RWPE2 (cell line): ENCODE results near the gene XRRA1.
"Not testable (repeated sequence)": the region's sequence is repeated elsewhere in the genome, so short reads cannot be mapped to it uniquely, and the experiment has no call there.

Source experiments
- ATAC-seq: fragments of 200-7000 bp; cut with Tn5 transposase; 3 replicates; pipeline ENCODE4 v1.9.1; 2021; ENCODE audit warnings: low read depth
- DNase-seq: peaks from one replicate; pipeline ENCODE4 v3.0.0-alpha.2; 2020; ENCODE audit warnings: low spot score
- H3K27ac ChIP-seq: fragments of 450-650 bp; 2 replicates; pipeline ENCODE4 v1.5.1; 2017; ENCODE audit warnings: mild to moderate bottlenecking; ENCODE audit not compliant: poor library complexity, severe bottlenecking
- H3K27me3 ChIP-seq: fragments of 250-450 bp; sonication (Bioruptor Pico); 2 replicates; pipeline ENCODE4 v1.5.1; 2021; ENCODE audit warnings: mild to moderate bottlenecking, moderate library complexity; ENCODE audit not compliant: insufficient read depth, poor library complexity, severe bottlenecking
- H3K36me3 ChIP-seq: fragments of 250-450 bp; sonication (Bioruptor Pico); 2 replicates; pipeline ENCODE4 v1.5.1; 2020; ENCODE audit warnings: low read depth, mild to moderate bottlenecking, moderate library complexity
- H3K4me1 ChIP-seq: fragments of 250-450 bp; sonication (Bioruptor Pico); 2 replicates; pipeline ENCODE4 v1.5.1; 2021; ENCODE audit warnings: mild to moderate bottlenecking, moderate library complexity; ENCODE audit not compliant: insufficient read depth, poor library complexity, severe bottlenecking
- H3K4me3 ChIP-seq: fragments of 250-450 bp; sonication (Bioruptor Pico); 2 replicates; pipeline ENCODE4 v1.5.1; 2021; ENCODE audit warnings: mild to moderate bottlenecking, moderate library complexity; ENCODE audit not compliant: severe bottlenecking
- H3K9me3 ChIP-seq: fragments of 250-450 bp; sonication (Bioruptor Pico); 2 replicates; pipeline ENCODE4 v1.5.1; 2021; ENCODE audit warnings: mild to moderate bottlenecking, moderate library complexity; ENCODE audit not compliant: severe bottlenecking
- CTCF ChIP-seq: fragments of 450-650 bp; IDR thresholded peaks from one replicate; pipeline ENCODE4 v1.5.1; 2017; ENCODE audit warnings: mild to moderate bottlenecking, moderate library complexity; ENCODE audit not compliant: poor library complexity, severe bottlenecking

XRRA1 gene

GRCh38 chr11:74905326-74905725, 43.6 kb downstream of the XRRA1 start:
- no peak for TF ChIP-seq CTCF
- Histone ChIP-seq H3K36me3 (peaks cover 34% of the 10 kb centered on the region), H3K4me1 (no peaks in the 10 kb centered on the region), H3K9me3 (peaks cover 7% of the 10 kb centered on the region), H3K27ac (no peak overlapping the region), H3K27me3 (no peaks in the 10 kb centered on the region), H3K4me3 (no peak overlapping the region)
- DNase-seq, result no peak
- ATAC-seq, result no peak

GRCh38 chr11:74902342-74902741, 46.5 kb downstream of the XRRA1 start:
- no peak for ATAC-seq
- Histone ChIP-seq H3K27ac (no peak overlapping the region), H3K27me3 (no peaks in the 10 kb centered on the region), H3K36me3 (peaks cover 34% of the 10 kb centered on the region), H3K9me3 (peaks cover 9% of the 10 kb centered on the region), H3K4me3 (no peak overlapping the region), H3K4me1 (peaks cover 4% of the 10 kb centered on the region)
- TF ChIP-seq CTCF, result no peak
- DNase-seq, result no peak

GRCh38 chr11:74896311-74896710, 52.6 kb downstream of the XRRA1 start:
- no peak for TF ChIP-seq CTCF
- no peak overlapping the region for H3K27ac ChIP-seq
- ATAC-seq (no peak), DNase-seq (no peak)
- no peaks in the 10 kb centered on the region for H3K27me3 ChIP-seq
- no peak overlapping the region for H3K4me3 ChIP-seq
- peaks cover 14% of the 10 kb centered on the region for H3K36me3 ChIP-seq
- peaks cover 4% of the 10 kb centered on the region for H3K4me1 ChIP-seq
- peaks cover 8% of the 10 kb centered on the region for H3K9me3 ChIP-seq

- 0 out of 2 replicates have a peak, but pooled peaks cover 7% of the 10 kb centered on the region for H3K36me3 ChIP-seq
- peaks cover 4% of the 10 kb centered on the region for H3K4me1 ChIP-seq
- ATAC-seq, result no peak
- no peaks in the 10 kb centered on the region for H3K27me3 ChIP-seq
- peaks cover 4% of the 10 kb centered on the region for H3K9me3 ChIP-seq
- no peak for DNase-seq
- no peak overlapping the region for H3K4me3 ChIP-seq
- TF ChIP-seq CTCF, result no peak
- no peak overlapping the region for H3K27ac ChIP-seq
Observed at GRCh38 chr11:74895340-74896116, 53.4 kb downstream of the XRRA1 start.

GRCh38 chr11:74893015-74893414, 55.9 kb downstream of the XRRA1 start:
- H3K9me3 ChIP-seq, H3K27ac ChIP-seq, H3K27me3 ChIP-seq, ATAC-seq, H3K4me1 ChIP-seq, DNase-seq, H3K36me3 ChIP-seq, H3K4me3 ChIP-seq: not testable (repeated sequence)
